Umbilical cord (tissue), 2 donors: ENCODE data around the gene CYP26B1. TPM values are rescaled to one million over a fixed set of nuclear protein-coding genes. Genes with fewer than 3 reads are reported as not detected.

Experiments
- DNase-seq: peaks from one replicate; pipeline ENCODE4 v3.0.0-alpha.2; 2015; ENCODE audit warnings: low spot score
- total RNA-seq: library from RNA; depleted of rRNA; stranded (reverse); fragments of >200 nt; gene quantifications from one replicate; pipeline ENCODE4 v1.2.3, GENCODE V29; 2014; ENCODE audit warnings: low replicate concordance; ENCODE audit not compliant: insufficient read depth

Gene CYP26B1
- total RNA-seq, 1 donor from 2014 or later, result 0.48 TPM

GRCh38 chr2:72083751-72084583 lies 63.7 kb downstream of the CYP26B1 start:
- no peak for DNase-seq

GRCh38 chr2:72082887-72083286 lies 64.8 kb downstream of the CYP26B1 start:
- DNase-seq, result no peak

GRCh38 chr2:72082021-72082601 lies 65.6 kb downstream of the CYP26B1 start:
- no peak for DNase-seq

- DNase-seq, result no peak
Measured at GRCh38 chr2:72081451-72081850, 66.2 kb downstream of the CYP26B1 start.

GRCh38 chr2:72080286-72081145 lies 67.1 kb downstream of the CYP26B1 start:
- no peak for DNase-seq
